ENCODE measurements around the gene MPZ. TPM values are rescaled to one million over a fixed set of nuclear protein-coding genes. Genes with fewer than 3 reads are reported as not detected.

MPZ gene
- total and polyA plus RNA-seq, 9 of the 15 experiments (the other 6 are each of a cell fraction or from before 2014, with no cell fraction given): 0.22 to 16.6 (median 10.9) TPM

GRCh38 chr1:161305867-161306519, 3.8 kb downstream of the MPZ start (continued):
- peak; percentile 55; the same call in 1 of the 2 replicates for TF ChIP-seq MBD2 (IDR thresholded peaks at IDR 0.05; ENCODE audit: borderline replicate concordance, low read depth)
- no peak for TF ChIP-seq ERF (CRISPR knock-in tag; IDR thresholded peaks at IDR 0.05)
- no peak for TF ChIP-seq ZNF140 (CRISPR knock-in tag; IDR thresholded peaks at IDR 0.05)
- peak; percentile 64 for TF ChIP-seq CEBPG (CRISPR knock-in tag; IDR thresholded peaks at IDR 0.05)
- TF ChIP-seq CEBPG (tag; conservative IDR thresholded peaks at IDR 0.05 in 1 of 2, IDR thresholded peaks at IDR 0.05 in 1 of 2): peak in 1 of 2 experiments; percentile 66; a peak in 1 of 4 replicates
- TF ChIP-seq DPF2 (IDR thresholded peaks at IDR 0.05): 0 out of 2 replicates have a peak, but pooled peaks have one; percentile 12
- peak; percentile 68; the same call in 1 of the 2 replicates for TF ChIP-seq ZBTB7A (IDR thresholded peaks at IDR 0.05; ENCODE audit: borderline replicate concordance, control insufficient read depth, low read depth, low read length)
- TF ChIP-seq POLR2G (IDR thresholded peaks at IDR 0.05; ENCODE audit: low read depth, low read length): peak; percentile 79
- peak in 1 of 2 experiments; percentile 95; a peak in 2 of 4 replicates for TF ChIP-seq KDM1A (IDR thresholded peaks at IDR 0.05)
- TF ChIP-seq ZNF324 (CRISPR knock-in tag; IDR thresholded peaks at IDR 0.05): no peak
- peak; percentile 79 for TF ChIP-seq CEBPB (tag; IDR thresholded peaks at IDR 0.05)
- no peak for TF ChIP-seq AFF4 (CRISPR knock-in tag; IDR thresholded peaks at IDR 0.05)
- peak; percentile 24 for TF ChIP-seq TAF1 (IDR thresholded peaks at IDR 0.05; ENCODE audit: control insufficient read depth, extremely low read depth, insufficient read depth, low read length, severe bottlenecking)
- TF ChIP-seq POLR2B (IDR thresholded peaks at IDR 0.05; ENCODE audit: low read depth, partially characterized antibody): peak; percentile 51
- no peak for TF ChIP-seq CCNT2 (IDR thresholded peaks at IDR 0.05; ENCODE audit: borderline replicate concordance, extremely low read depth, insufficient read length, low read depth, low read length)
- TF ChIP-seq ZNF75A (CRISPR knock-in tag; IDR thresholded peaks at IDR 0.05): peak; percentile 94
- peak; percentile 71; the same call in 1 of the 2 replicates for TF ChIP-seq PHF8 (IDR thresholded peaks at IDR 0.05; ENCODE audit: borderline replicate concordance, low read length)
- no peak for TF ChIP-seq EWSR1 (IDR thresholded peaks at IDR 0.05; ENCODE audit: borderline replicate concordance, low read depth, partially characterized antibody)
- no peak for TF ChIP-seq PHF21A (IDR thresholded peaks at IDR 0.05; ENCODE audit: borderline replicate concordance, low read depth)
- no peak for TF ChIP-seq ZNF134 (CRISPR knock-in tag; conservative IDR thresholded peaks at IDR 0.05)
- TF ChIP-seq ZFX (CRISPR knock-in tag; IDR thresholded peaks at IDR 0.05): peak; percentile 81
- peak; percentile 36; the same call in 1 of the 2 replicates for TF ChIP-seq CREB3L1 (IDR thresholded peaks at IDR 0.05; ENCODE audit: borderline replicate concordance, low read depth)
- no peak for TF ChIP-seq NR3C1 (CRISPR knock-in tag; IDR thresholded peaks at IDR 0.05)
- no peak for TF ChIP-seq ZC3H4 (CRISPR knock-in tag; IDR thresholded peaks at IDR 0.05; ENCODE audit: borderline replicate concordance)
